Right lung (tissue), 5 donors: Measurements from ENCODE around the gene ADARB2. TPM values are rescaled to one million over a fixed set of nuclear protein-coding genes. Genes with fewer than 3 reads are reported as not detected.
"Not testable (repeated sequence)": the region's sequence is repeated elsewhere in the genome, so short reads cannot be mapped to it uniquely, and the experiment has no call there.

Experiments
- DNase-seq, 2 donors: peaks; one replicate each; pipeline ENCODE4 v3.0.0-alpha.2; 2013
- polyA plus RNA-seq, 5 donors: library from polyadenylated mRNA; unstranded; fragments of 120-200 nt; gene quantifications; one replicate each; pipeline versions ENCODE4 v1.2.1 to v1.2.3, GENCODE V29; 2013; ENCODE audit warnings: inconsistent platforms in 1 of 5, low replicate concordance in 1 of 5; ENCODE audit not compliant: insufficient read length in 5 of 5, insufficient read depth in 1 of 5

ADARB2 gene
- polyA plus RNA-seq, 5 donors = 0.34 to 0.78 (median 0.69) TPM

DNA sequence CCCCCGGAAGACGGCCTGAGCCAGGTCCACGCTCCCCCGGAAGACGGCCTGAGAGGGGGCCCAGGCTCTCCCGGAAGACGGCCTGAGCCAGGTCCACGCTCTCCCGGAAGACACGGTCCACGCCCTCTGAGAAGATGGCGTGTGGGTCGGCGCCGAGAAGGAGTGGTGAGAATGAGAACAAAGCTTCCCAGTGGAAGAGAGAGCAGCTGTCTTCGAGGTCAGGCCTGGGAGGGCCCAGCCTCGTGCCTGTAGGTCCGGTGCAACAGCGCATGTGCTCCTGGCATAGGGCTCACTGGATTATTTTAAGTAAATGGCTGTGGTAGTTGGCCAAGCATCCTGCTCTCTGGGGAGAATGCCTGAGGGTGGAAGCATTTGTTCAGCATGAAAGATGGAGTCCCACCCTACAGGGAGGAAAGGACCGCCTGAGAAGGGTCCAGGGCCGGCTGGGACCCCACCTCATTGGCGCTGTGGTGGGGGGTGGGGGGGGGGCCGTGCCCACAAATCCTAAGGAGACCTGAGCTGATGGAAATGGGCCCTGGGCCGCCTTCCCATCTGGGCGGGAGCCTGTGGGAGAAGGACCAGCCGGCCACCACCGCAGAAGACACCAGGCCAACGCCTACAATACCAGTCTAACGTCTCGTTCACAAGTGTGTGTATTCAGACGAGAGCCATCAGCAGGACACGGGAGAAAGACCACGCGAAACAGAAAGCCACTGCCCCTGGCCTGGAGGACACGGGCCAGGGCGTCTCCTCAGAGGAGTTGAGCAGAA, 471.1 kb downstream of the ADARB2 start:
- no peak for DNase-seq

DNA sequence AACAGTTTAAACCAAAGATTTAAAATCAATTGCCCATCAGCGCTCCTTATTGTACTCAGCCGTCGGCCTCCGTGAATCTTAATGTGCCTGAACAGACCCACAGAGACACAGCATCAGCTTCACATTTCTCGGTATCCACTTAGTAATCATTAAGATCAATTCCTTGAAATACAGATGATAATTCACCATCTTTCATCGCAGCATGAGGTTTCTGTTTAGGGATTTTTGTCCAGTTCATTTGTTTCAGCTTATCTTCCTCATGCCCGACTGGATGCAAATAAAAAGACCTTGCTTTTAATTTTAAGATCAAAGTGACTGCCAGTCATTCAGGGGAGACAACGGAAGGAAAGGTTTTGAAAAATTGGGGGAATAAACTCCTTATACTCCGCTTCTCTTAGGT, 473.3 kb downstream of the ADARB2 start:
- DNase-seq = no peak

DNA sequence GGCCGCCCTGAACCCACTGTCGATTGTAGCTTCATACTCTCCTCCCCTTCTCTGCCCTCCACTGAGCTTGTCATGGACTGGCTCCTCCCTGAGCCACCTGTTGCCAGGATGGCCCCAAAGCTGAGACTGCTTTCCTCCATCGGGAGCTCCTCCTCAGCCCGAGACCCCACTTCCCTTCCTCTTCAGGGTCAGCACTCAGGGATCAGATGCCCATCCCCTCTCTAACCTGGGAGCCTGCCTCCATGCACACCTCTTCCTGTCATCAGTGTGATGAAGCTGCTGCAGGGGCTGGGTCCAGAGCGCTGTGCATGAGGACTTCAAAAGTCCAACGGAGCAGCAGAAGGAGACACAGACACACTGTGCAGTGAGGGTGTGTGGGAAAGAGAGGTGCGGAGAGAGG, 480.1 kb downstream of the ADARB2 start:
- no peak for DNase-seq

DNA sequence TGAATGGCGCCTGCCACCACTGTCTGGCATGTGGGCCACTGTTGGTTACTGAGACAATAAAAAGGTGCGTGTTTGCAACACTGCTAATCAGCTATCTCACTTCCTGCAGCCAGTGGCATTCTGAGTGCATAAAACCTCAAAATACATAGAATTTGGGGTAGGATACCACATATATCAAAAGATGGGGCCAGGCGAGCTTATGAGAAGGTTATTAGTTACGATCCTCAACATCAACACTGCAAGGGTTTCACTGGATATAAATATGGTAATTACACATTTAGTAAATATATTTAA, 480.9 kb downstream of the ADARB2 start:
- no peak for DNase-seq

DNA sequence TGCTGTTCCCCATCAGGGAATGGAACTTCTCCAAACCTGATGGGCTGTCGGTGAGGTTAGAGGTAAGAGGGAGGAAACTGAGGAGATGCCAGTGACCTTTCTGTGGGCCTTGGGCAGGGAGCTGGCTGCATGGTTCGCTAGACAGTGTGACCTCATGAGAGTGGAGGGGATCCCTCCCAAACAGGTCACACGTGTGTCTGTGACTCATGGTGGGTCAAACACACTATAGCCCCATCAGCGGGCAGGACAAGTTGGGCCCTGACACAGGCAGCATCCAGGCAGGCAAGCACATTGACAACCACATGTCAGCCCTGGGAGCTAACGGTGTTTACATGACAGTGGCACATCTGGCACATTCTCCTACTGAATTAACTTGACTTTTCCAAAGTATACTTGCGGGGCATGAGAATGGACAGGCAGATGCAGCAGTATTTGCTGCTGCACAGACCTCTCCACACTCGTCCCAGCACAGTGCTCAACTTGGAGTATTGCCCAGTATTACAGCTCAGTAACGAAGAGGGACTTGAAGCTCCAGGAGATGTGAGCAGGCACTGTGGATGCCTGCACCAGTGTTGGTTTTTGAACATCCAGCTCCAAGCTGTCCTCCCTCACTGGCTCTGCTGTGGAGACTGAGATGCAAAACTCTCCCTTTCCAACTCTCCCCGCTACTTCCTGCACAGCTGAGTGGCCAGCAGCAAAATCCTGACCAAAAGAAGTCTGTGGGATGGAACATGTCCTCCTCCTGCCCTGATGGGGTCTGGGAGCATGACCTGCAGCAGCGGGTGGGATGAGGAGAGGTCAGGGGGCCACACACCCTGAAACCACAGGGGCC, 481.5 kb downstream of the ADARB2 start:
- no peak for DNase-seq

DNA sequence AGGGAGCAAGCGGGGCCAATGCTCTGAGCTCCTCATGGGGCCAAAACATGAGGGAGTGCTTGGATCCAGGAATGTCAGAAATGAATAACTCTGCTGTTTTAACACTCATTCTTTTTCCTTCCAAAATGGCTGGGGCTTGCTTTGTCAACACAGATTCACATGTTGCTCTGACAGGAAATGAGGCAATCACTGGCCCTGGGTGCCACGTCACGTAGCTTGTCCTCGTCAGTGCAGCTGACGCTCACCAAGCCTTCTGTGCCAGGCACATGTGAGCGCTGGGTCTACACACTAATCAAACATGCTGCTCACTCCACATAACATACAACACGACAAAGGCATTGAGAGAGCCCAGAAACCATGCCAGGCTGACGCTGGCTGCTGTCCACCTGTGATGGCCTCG, 482.2 kb downstream of the ADARB2 start:
- no peak for DNase-seq

DNA sequence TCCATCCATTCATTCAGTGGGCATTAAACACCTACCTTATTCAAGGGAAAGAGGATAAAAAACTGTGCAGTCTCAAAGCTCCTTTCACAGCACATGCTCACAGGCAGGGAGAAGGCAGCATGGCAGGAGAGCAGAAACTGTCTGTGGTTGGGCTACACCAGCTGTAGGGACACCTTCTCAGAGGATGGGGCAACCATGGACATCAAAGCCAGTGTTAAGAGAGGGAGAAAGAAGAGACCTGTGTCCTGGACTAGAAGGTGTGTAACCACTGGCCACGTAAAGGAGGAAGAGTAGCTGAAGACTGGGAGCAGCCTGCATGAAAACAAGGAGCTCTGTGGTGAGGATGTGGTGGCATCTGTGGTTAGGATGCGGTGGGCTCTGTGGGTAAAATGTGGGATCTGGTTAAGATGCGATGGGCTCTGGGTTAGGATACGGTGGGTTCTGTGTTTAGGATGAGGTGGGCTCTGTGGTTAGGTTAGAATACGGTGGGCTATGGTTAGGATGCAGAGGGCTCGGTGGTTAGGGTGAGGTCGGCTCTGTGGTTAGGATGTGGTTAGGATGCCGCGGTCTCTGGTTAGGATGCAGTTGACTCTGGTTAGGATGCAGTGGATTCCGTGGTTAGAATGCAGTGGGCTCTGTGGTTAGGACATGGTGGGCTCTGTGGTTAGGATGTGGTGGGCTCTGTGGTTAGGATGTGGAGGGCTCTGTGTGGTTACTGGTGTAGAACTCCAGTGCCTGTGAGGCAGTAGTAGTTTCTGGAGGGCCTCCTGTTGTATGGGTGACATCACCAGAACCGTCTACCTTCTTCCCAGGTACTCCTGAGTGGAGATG, 483.6 kb downstream of the ADARB2 start:
- DNase-seq = no peak

DNA sequence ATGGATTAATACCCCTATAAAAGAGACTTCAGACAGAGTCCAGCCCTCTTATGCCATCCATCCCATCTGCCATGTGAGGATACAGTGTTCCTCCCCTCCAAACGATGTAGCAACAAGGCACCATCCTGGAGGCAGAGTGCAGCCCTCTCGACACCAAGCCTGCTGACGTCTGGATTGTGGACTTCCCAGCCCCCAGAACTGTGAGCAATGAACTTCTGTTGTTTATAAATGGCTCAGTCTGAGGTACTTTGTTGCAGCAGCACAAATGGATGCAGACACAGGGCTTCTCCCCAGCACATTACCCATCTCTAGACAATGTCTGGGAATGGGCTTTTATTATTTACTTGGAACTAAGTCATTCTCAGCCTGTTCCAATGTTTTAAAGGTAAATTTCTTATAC, 485.6 kb downstream of the ADARB2 start:
- no peak for DNase-seq

DNA sequence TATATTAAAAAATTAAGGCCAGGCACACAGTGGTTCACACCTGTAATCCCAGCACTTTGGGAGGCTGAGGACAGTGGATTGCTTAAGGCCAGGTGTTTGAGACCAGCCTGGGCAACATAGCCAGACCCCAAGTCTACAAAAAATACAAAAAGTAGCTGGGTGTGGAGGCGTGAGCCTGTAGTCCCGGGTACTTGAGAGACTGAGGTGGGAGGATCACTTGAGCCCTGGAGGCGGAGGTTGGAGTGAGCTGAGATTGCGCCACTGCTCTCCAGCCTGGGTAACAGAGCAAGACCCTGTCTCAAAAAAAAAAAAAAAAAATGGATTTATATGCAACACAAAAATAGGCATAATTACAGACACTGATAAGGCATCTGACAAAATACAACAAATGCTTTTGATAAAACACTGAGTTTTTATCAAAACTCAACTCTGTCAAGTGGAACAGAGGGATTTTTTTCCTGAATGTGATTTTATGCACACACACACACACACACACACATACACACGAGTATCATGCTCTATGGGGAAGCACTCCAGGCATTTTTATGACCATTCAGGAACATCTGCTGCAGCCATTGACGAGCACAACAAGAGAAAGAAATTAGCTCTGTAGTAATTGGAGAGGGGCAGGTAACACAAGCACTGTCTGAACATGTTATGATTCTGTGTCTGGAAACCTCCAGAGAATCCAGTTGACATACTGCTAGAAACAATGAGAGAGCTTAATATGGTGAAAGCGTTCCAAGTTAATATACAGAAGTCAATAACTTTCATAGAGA, 488.0 kb downstream of the ADARB2 start:
- DNase-seq = no peak

DNA sequence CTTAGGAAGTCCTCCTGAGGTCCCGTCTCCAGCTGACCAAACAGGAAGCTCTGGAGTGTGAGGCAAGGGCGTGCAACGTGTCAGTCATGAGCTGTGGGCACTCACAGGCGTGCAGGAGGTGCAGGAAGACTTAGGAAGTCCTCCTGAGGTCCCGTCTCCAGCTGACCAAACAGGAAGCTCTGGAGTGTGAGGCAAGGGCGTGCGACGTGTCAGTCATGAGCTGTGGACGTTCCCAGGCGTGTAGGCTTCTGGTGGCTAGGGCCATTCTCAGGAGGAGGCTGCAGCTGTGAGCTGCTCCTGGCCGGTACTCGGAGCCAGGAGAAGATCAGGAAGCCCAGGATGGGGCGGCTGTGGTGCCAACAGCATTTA, 489.1 kb downstream of the ADARB2 start:
- not testable (repeated sequence) for DNase-seq

DNA sequence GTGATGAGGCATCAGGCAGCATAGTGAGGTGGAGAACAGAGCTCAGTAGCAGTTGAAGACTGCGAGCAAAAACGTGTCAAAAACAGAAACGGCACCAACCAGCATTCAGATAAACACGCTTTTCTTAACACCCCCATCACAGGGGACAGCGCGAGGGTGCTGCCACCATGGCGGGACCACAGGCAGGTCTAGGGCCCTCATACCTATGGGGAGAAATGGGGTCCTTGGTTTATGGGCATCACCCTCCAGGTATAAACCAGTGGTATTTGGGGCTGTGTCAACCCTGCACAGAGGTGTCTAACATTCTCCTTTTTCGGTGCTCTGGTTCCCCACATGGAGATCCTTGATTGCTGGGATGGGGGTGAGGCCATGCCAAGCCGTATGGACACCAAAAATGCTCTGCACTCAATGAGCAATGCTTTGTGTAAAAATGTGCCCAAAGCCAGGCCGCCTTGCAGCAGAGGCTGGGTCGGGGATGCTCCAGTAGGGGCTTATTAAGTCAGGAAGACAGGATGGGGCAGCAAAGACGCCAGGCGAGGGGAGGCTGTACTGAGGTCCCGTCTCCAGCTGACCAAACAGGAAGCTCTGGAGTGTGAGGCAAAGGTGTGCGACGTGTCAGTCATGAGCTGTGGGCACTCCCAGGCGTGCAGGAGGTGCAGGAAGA, 489.6 kb downstream of the ADARB2 start:
- no peak for DNase-seq

DNA sequence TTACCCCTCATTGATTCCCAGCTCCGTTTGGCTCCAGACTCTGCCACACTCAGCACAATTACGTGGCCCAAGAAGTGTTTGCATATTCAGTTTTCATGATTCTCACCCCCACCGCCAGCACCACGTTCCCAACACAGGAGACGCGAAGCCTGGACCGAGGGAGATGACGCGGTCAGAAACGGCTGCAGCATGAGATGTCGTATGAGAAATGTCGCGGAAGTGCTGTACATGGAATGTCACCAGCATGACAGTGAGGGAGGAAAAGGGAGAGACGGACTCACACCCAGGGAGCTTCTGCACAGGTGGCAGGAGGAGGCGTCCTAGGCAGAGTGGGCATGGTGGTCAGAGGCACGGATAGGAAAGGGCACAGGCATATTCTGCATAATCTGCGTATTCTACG, 492.8 kb downstream of the ADARB2 start:
- DNase-seq = no peak

DNA sequence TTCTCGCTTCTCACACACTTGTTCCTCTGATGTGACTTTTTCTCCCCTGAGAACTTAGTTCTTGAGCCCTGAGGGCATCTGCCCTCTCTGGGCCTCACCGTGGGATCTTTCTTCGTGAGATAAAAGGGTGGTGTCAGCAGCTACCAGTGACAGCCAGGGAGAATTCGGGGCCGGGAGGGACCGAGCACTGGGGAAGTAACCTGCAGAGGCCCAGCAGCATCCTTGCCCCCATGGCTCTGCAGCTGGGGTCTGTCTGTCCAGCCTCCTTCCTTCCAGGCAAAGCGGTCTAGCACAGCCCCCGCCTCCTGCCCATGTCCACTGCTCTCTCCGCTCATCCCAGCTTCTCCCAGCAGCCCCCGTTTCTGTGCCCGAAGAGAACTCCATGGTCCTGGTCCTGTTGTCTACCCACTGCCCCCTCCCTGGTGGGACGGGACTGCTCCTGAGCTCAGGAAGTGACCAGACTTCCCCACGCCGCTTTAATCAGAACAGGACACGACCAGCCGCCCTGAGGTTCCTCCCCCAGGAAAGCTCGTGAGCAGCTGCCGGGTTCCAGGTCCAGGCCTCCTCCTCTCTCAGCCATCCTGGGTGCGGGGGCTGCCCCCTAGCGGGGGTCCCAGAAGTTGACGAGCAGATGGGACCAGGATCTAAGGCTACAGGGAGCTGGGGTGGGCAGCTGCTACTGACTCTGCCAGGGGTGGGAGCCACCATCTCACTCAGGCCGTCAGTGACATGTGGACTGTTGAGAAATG, 493.7 kb downstream of the ADARB2 start:
- no peak for DNase-seq

DNA sequence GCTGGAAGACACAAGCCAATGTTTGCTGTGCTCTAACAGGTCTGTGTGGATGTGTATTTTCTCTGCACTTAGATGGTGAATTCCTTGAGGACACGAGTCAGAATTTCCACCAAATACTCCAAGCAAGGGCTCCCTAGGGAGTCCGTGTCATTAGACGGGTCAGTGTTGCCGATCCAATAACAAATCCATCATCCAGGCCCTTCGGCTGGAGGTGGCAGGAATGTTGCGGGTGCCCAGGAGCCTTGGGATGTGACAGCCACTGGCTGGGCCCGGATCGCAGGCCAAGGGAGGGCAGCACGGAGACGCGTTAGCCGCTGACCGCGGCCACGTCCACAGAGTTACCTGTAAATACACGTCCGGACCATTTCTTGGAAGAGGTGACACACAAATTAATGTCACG, 494.4 kb downstream of the ADARB2 start:
- DNase-seq = no peak

DNA sequence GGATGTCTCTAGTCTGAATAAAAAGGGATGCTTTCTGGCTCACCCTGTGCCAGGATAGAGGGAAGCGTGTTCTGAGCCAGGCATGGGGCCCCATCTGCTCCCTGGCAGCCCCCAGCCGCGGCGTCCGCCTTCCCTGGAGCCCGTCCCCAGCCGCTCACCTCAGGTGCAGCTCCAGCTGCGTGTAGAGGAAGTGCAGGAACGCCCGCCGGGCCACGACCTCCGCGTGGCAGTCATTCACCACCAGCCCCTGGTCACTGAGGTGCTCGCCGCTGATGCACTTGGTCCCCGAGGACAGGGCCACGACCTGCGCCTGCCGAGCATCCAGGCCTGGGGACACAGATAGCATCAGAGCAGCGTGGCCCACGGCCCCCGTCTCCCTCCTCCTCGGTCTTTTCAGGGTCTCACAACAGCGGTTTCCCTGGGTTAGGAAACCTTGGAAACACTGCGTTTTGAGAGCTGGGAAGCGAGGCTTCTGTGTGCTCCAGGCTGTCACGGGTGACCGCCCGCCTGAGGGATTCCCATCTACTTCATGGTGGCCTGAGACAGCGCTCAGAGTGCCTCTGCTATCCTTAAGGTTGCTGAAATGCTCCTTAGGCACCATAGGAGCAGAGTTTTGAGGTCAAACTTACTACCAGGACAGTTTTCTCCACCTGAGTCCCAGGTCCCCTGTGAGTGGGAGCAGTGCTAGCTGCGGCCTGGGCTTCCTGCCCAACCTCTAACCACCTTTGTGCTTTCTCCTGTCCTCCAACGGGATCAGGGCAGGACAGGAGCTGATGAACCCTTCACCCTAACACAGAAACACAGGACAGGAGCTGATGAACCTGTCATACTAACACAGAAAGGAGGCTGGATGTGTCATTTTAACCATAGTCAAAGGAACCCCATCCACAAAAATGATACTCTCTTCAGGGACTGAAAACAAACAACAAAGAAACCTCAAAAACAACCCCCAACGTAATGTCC, 495.1 kb downstream of the ADARB2 start:
- no peak for DNase-seq

DNA sequence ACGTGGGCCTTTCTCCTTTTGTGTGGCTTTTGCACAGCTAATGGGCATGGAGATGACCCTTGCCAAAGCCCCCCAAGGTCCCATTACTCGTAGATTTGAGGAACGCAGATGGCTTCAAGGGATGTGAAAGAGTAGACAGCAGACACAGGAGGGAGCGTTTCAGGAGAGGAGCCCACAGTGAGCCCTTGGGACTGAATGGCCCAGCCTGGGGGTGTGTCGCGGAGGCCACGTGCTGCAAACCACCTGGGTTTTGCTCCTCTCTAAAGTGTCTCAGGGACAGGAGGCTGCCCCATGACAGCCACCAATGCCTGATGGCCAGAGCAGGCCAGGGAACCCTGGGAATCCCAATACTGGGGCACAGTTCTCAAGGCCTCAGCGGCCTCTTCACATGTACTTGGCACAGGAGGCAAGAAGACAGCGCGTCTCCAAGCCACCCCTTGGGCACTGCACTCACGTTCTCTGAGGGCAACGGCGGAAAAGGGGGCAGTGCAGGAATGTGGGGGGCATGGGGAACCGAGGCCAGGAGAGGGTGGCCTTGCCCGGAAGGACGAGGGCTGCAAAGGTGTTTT, 495.9 kb downstream of the ADARB2 start:
- no peak for DNase-seq

DNA sequence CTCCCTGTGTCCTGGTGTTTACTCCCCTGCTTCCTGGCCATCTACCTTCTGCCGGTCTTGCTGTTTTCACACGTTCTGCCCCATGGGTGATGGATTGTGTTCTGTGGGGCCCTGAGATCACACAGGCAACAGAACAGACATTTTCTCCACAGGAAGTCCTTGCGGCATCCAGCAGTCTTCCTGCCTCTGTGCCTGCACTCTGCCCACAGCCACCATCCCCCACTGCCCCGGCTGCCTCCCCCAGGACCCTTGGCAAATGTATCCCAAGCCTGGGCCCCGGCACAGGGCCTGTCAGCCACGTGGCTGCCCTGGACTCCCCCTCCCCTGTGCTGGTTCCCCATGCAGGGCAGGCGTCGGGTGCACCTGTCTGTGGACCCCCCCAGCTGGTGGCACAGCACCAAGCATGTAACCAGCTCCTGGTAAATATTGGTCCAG, 497.0 kb downstream of the ADARB2 start:
- DNase-seq = no peak

DNA sequence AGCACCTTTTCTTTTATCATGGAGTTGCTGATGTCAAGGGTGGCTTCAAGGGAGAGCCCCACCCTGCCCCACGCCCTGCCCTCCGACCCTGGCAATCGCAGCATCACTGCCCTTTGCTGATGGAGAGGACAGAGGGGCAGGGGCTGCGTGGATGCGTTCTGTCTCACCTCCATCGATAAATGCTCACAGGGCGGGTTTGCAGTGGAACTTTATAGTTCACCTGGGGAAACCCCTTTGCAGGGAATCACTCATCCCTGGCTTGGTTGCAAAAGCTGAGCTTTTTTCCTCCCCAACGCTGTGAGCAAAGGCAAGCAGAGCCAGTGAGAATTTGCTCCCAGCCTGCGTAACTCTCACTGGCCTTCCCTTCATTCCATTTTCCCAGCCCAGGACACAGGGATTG, 504.3 kb downstream of the ADARB2 start:
- no peak for DNase-seq
